GM19463 (cell line): ENCODE results near the gene PTPN20.
A peak's percentile ranks its signal among the peaks of the same experiment; 100 is the strongest.
"Not testable (repeated sequence)": the region's sequence is repeated elsewhere in the genome, so short reads cannot be mapped to it uniquely, and the experiment has no call there.

Experiments
- ATAC-seq: cut with Tn5 transposase; IDR thresholded peaks from one replicate; pipeline ENCODE4 v1.9.1; 2021; ENCODE audit warnings: mild to moderate bottlenecking, moderate library complexity; ENCODE audit not compliant: unreplicated experiment

PTPN20 gene

GRCh38 chr10:46952540-46952939 lies 41.3 kb downstream of the PTPN20 start:
- ATAC-seq: not testable (repeated sequence)

DNA sequence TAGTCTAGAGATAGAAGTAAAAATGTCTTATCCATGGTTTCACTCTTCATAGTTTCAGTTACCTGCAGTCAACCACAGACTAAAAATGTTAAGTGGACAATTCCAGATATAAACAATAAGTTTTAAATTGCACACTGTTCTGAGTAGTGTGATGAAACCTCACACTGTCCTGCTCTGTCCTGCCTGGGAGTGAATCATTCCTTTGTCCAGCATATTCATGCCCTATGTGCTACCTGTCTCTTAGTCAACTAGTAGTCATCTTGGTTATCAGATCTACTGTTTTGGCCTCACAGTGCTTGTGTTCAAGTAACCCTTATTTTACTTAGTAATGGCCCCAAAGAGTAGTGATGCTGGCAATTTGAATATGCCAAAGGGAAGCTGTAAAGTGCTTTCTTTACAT lies 49.5 kb downstream of the PTPN20 start:
- ATAC-seq: not testable (repeated sequence)

GRCh38 chr10:46963356-46963755 lies 52.1 kb downstream of the PTPN20 start:
- not testable (repeated sequence) for ATAC-seq

DNA sequence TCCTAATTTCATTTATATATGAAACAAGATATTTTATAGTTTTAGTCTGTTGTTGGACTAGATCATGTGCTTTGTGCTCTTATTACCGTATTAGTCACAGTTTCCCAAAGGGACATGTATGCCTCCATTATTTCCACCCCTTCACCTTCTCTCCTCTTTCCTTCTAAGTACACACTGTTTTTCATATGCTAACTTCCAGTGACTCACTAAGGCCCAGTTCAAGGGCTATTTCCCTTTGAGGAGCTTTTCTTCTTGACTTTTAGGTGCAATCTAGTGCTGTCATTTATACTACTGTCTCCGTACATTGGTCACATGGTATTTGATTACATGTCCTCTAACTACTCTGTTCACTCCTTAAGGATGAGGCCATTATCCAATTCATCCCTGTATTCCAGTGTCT lies 55.8 kb downstream of the PTPN20 start:
- not testable (repeated sequence) for ATAC-seq

GRCh38 chr10:46980223-46980622 lies 69.0 kb downstream of the PTPN20 start:
- ATAC-seq: not testable (repeated sequence)

- ATAC-seq: peak; percentile 93
Measured at GRCh38 chr10:46987233-46987924, 76.2 kb downstream of the PTPN20 start.

- ATAC-seq: no peak
Measured at GRCh38 chr10:46992803-46993561, 81.8 kb downstream of the PTPN20 start.

DNA sequence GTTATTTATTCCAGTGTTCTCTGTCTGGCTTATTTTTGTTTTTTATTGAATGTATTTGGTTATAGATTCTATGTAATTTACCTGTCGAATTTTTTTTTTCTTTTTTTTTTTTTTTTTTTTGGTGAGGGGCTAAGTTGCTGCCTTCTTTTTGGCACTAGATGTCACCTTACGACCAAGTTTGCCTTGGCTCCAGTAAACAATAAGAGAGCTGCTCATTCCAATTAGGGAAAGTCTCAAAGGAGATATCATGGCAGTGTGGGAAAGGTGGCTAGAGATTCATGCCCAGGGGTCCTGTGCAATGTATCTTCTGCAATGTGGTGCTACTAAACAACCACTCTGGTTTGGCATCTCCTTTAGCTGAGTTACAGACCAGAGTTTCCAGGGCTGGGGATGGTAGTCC lies 84.0 kb downstream of the PTPN20 start:
- no peak for ATAC-seq

GRCh38 chr10:46998192-46998591 lies 87.0 kb downstream of the PTPN20 start:
- ATAC-seq: no peak

DNA sequence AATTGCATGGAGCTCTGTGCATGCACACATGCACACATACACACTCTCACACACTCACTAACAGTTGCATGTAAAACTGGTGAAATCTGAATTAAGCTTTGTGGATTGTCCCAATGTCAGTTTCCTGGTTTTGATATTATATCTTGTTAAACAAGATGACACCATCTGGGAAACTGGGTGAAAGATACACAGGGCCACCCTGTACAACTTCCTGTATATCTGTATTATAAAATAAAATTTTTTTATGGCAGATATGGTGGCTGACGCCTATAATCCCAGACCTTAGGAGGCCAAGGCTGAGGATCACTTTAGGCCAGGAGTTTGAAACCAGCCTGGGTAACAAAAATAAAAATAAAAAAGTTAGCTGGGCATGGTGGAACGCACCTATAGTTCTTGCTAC lies 87.4 kb downstream of the PTPN20 start:
- no peak for ATAC-seq

GRCh38 chr10:46999217-46999616 lies 88.0 kb downstream of the PTPN20 start:
- ATAC-seq: no peak

GRCh38 chr10:47008769-47009168 lies 97.5 kb downstream of the PTPN20 start:
- no peak for ATAC-seq

GRCh38 chr10:47009215-47009838 lies 98.1 kb downstream of the PTPN20 start:
- no peak for ATAC-seq

DNA sequence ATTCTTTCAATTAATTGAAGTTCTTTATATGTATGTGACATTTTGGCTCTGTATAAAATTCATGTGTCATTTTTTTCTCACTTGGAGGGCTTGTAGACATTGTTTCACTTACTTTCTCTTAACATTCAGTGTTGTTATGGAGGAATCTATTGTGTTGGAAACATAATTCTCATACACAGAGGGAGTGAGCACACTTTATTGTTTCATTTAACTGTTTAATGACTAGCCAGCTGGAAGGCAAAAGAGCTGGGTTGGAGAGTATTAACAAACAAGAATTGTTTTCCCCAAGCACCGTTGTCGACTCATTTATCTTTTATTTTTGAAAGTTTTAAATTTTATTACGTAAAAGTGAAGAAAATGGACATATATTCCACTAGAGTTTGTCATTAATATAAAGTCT lies 98.8 kb downstream of the PTPN20 start:
- ATAC-seq: no peak

DNA sequence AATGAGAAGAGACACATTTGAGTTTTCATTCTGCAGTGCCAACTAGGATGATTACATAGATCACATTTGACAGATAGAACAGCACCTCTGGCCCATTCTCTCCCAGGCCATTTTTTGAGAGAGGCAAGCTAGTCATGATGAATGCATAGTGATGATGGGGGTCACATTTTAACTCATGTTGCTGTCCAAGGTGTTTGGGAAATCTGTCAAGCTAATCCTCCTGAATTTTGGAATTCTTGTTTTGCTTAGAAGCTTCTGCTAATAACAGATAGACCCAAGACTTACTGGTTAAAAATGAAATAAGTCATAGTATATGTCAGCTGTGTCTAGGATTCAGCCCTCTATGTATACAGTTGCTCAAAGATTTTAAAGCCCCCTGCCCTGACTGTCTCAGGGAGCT lies 101.0 kb downstream of the PTPN20 start:
- no peak for ATAC-seq

DNA sequence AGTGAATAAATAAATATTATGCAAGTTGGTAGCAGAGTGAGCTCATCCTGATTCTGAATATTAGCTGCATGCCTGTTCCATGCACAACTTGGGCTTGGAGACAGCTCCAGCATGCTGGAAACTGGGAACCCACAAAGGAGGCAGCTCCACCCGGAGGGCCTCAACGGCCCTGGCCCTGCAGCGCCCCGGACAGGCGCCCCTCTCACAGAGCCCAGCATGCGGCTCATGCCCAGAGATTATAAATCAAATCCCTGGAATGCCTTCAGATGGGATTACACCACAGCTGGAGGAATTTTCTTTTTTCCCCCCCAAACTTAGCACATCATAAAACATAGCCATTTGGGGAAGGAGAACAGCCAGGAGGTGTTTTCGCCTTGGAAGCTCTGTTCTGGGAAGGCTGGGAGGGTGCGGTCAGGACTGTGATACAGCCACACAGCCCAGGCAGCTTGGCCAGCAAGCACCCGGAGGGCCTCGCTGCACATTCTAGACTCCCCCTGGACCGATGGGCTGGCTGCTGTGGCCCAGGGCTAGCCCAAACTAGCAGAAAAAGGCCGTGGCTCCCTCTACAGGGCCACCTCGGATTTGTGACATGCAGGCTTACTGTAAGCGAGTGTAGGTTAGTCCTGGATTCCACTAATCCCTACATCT lies 102.4 kb downstream of the PTPN20 start:
- ATAC-seq: no peak

DNA sequence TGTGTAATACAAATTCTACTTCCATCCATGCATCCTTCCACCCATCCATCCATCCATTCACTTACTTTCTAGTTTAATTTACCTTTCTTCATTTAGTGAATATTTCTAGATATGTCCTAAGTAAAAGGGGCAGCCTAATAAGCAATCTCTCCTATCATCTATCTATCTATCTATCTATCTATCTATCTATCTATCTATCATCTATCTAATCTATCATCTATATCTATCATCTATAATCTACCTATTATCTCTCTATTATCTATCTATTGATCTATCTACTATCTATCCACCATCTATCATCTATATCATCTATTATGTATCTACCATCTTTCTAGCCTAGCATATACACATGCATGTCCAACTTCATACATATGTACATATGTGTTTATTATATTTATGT lies 104.2 kb downstream of the PTPN20 start:
- no peak for ATAC-seq

DNA sequence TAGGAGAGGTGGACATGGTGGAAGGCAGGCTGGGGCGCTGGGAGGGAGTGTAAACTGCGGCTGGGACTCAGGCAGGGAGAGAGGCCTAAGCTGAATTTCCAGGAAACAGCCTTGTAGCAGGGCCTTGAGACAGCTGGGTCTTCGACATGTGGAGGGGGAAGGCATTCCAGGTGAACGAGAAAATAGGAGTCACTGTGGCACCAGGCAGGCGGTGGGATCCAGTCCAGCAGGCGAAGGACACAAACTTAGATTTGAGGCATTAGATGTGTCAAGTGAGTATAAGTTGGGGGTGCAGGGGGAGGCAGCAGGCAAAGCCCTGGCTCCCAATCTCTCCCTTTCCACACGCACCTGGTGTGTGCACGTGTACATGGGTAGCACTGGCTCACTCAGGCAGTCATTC lies 105.3 kb downstream of the PTPN20 start:
- no peak for ATAC-seq

- ATAC-seq: no peak
Measured at GRCh38 chr10:47018026-47018735, 107.0 kb downstream of the PTPN20 start.

GRCh38 chr10:47019155-47020145 lies 108.2 kb downstream of the PTPN20 start:
- no peak for ATAC-seq
